ENCODE results near the gene DDIT3.
"Not testable (repeated sequence)": the region's sequence is repeated elsewhere in the genome, so short reads cannot be mapped to it uniquely, and the experiment has no call there.

Gene DDIT3

GRCh38 chr12:57513266-57513665, 7.0 kb downstream of the DDIT3 start:
- DNase-seq: no peak
- peaks cover 13% of the 10 kb centered on the region for H3K4me1 Mint-ChIP-seq
- H3K4me3 Mint-ChIP-seq: no peak overlapping the region
- H3K27me3 Mint-ChIP-seq (ENCODE audit: low read depth, poor library complexity): no peaks in the 10 kb centered on the region
- TF ChIP-seq, protein P1, sequence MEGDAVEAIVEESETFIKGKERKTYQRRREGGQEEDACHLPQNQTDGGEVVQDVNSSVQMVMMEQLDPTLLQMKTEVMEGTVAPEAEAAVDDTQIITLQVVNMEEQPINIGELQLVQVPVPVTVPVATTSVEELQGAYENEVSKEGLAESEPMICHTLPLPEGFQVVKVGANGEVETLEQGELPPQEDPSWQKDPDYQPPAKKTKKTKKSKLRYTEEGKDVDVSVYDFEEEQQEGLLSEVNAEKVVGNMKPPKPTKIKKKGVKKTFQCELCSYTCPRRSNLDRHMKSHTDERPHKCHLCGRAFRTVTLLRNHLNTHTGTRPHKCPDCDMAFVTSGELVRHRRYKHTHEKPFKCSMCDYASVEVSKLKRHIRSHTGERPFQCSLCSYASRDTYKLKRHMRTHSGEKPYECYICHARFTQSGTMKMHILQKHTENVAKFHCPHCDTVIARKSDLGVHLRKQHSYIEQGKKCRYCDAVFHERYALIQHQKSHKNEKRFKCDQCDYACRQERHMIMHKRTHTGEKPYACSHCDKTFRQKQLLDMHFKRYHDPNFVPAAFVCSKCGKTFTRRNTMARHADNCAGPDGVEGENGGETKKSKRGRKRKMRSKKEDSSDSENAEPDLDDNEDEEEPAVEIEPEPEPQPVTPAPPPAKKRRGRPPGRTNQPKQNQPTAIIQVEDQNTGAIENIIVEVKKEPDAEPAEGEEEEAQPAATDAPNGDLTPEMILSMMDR (IDR thresholded peaks at IDR 0.05): no peak
- peaks cover 85% of the 10 kb centered on the region for H3K36me3 Mint-ChIP-seq (ENCODE audit: low read depth)
- peaks cover 15% of the 10 kb centered on the region for H3K9me3 Mint-ChIP-seq
- H3K27ac Mint-ChIP-seq: no peak overlapping the region

DNA sequence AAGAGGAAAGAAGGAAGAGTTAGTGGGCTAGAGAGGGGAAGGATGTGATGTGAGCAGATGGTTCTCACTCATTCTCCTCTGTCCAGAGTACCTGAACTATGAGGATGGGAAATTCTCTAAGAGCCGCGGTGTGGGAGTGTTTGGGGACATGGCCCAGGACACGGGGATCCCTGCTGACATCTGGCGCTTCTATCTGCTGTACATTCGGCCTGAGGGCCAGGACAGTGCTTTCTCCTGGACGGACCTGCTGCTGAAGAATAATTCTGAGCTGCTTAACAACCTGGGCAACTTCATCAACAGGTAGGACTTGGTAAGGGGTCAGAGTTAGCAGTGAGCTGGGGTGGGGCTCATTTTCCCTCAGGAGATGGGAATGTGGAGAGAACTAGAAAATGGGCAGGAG, 7.6 kb downstream of the DDIT3 start:
- Mint-ChIP-seq H3K9me3 (peaks cover 19% of the 10 kb centered on the region), H3K4me1 (peaks cover 7% of the 10 kb centered on the region), H3K27me3 (ENCODE audit: low read depth, poor library complexity) (no peaks in the 10 kb centered on the region), H3K27ac (no peak overlapping the region), H3K4me3 (no peak overlapping the region), H3K36me3 (ENCODE audit: low read depth) (peaks cover 84% of the 10 kb centered on the region)
- TF ChIP-seq, protein P1 (IDR thresholded peaks at IDR 0.05): no peak
- DNase-seq: no peak

GRCh38 chr12:57511588-57512325, 8.6 kb downstream of the DDIT3 start:
- DNase-seq: no peak
- H3K27ac Mint-ChIP-seq: peak overlapping the region; percentile 49
- H3K27me3 Mint-ChIP-seq (ENCODE audit: low read depth, poor library complexity): no peaks in the 10 kb centered on the region
- peaks cover 76% of the 10 kb centered on the region for H3K36me3 Mint-ChIP-seq (ENCODE audit: low read depth)
- H3K4me3 Mint-ChIP-seq: no peak overlapping the region
- TF ChIP-seq, protein P1 (IDR thresholded peaks at IDR 0.05): no peak
- H3K4me1 Mint-ChIP-seq: no peaks in the 10 kb centered on the region
- peaks cover 19% of the 10 kb centered on the region for H3K9me3 Mint-ChIP-seq

DNA sequence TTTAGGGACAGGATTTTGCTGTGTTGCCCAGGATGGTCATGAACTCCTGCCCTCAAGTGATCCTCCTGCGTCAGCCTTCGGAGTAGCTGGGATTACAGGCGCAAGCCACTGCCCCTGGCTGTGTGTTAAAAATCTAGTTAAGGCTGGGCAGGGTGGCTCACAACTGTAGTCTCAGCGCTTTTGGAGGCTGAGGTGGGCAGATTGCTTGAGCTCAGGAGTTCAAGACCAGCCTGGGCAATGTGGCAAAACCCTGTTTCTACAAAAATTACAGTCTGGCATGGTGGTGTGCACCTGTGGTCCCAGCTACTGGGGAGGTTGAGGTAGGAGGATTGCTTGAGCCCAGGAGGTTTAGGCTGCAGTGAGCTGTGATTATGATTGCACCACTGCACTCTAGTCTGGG, 9.2 kb downstream of the DDIT3 start:
- peaks cover 76% of the 10 kb centered on the region for H3K36me3 Mint-ChIP-seq (ENCODE audit: low read depth)
- peaks cover 24% of the 10 kb centered on the region for H3K9me3 Mint-ChIP-seq
- TF ChIP-seq, protein P1 (IDR thresholded peaks at IDR 0.05): no peak
- H3K27ac Mint-ChIP-seq: no peak overlapping the region
- H3K4me3 Mint-ChIP-seq: no peak overlapping the region
- no peaks in the 10 kb centered on the region for H3K4me1 Mint-ChIP-seq
- no peaks in the 10 kb centered on the region for H3K27me3 Mint-ChIP-seq (ENCODE audit: low read depth, poor library complexity)
- no peak for DNase-seq

DNA sequence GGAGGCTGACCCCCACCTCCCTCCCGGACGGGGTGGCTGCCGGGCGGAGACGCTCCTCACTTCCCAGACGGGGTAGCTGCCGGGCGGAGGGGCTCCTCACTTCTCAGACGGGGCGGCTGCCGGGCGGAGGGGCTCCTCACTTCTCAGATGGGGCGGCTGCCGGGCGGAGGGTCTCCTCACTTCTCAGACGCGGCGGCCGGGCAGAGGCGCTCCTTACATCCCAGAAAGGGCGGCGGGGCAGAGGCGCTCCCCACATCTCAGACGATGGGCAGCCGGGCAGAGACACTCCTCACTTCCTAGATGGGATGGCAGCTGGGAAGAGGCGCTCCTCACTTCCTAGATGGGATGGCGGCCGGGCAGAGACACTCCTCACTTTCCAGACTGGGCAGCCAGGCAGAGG, 12.5 kb downstream of the DDIT3 start:
- H3K4me1 Mint-ChIP-seq; H3K27ac Mint-ChIP-seq; DNase-seq; H3K4me3 Mint-ChIP-seq; H3K27me3 Mint-ChIP-seq (ENCODE audit: low read depth, poor library complexity): not testable (repeated sequence)
- Mint-ChIP-seq H3K36me3 (ENCODE audit: low read depth) (peaks cover 80% of the 10 kb centered on the region), H3K9me3 (peaks cover 29% of the 10 kb centered on the region)

DNA sequence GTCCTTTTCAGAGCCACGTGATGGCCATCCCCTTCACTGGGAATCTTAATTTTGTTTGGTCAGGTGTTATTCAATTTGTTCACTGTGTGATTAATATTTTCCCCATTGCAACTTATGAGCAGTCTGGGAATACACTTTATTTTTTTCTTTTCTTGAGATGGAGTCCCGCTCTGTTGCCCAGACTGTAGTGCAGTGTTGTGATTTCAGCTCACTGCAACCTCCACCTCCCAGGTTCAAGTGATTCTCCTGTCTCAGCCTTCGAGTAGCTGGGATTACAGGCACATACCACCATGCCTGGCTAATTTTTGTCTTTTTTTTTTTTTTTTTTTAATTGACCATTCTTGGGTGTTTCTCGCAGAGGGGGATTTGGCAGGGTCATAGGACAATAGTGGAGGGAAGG, 13.8 kb downstream of the DDIT3 start:
- Mint-ChIP-seq H3K36me3 (ENCODE audit: low read depth) (peaks cover 78% of the 10 kb centered on the region), H3K9me3 (peaks cover 29% of the 10 kb centered on the region)
- not testable (repeated sequence) for H3K27me3 Mint-ChIP-seq (ENCODE audit: low read depth, poor library complexity); H3K27ac Mint-ChIP-seq; DNase-seq; H3K4me3 Mint-ChIP-seq; H3K4me1 Mint-ChIP-seq

GRCh38 chr12:57502311-57502969, 17.9 kb downstream of the DDIT3 start:
- not testable (repeated sequence) for H3K27ac Mint-ChIP-seq; H3K4me1 Mint-ChIP-seq; DNase-seq; H3K27me3 Mint-ChIP-seq (ENCODE audit: low read depth, poor library complexity); H3K4me3 Mint-ChIP-seq
- H3K36me3 Mint-ChIP-seq (ENCODE audit: low read depth): peaks cover 86% of the 10 kb centered on the region
- peaks cover 10% of the 10 kb centered on the region for H3K9me3 Mint-ChIP-seq

Data from nephron progenitor cell (in vitro differentiated cells).